ENCODE measurements around the gene TBC1D14.

TBC1D14 gene

GRCh38 chr4:7014815-7015214 lies 105.2 kb downstream of the TBC1D14 start:
- no peak for TF ChIP-seq CTCF (IDR thresholded peaks at IDR 0.05; ENCODE audit: low read length, missing control alignments)
- H3K4me3 ChIP-seq (replicated peaks; ENCODE audit: low read depth, low read length) = no peak overlapping the region

GRCh38 chr4:7015383-7016035 lies 105.9 kb downstream of the TBC1D14 start:
- TF ChIP-seq CTCF (IDR thresholded peaks at IDR 0.05; ENCODE audit: low read length, missing control alignments) = no peak
- no peak for DNase-seq (ENCODE audit: low read depth)
- H3K4me3 ChIP-seq (replicated peaks; ENCODE audit: low read depth, low read length) = no peak overlapping the region

More at GRCh38 chr4:7014815-7015214, 105.2 kb downstream of the TBC1D14 start:
- no peak for DNase-seq (ENCODE audit: low read depth)

GRCh38 chr4:7016086-7016485 lies 106.5 kb downstream of the TBC1D14 start:
- TF ChIP-seq CTCF (IDR thresholded peaks at IDR 0.05; ENCODE audit: low read length, missing control alignments) = no peak
- no peak overlapping the region for H3K4me3 ChIP-seq (replicated peaks; ENCODE audit: low read depth, low read length)
- DNase-seq (ENCODE audit: low read depth) = no peak

GRCh38 chr4:7016512-7016911 lies 106.9 kb downstream of the TBC1D14 start:
- no peak for TF ChIP-seq CTCF (IDR thresholded peaks at IDR 0.05; ENCODE audit: low read length, missing control alignments)
- no peak overlapping the region for H3K4me3 ChIP-seq (replicated peaks; ENCODE audit: low read depth, low read length)
- DNase-seq (ENCODE audit: low read depth) = no peak

GRCh38 chr4:7017446-7018048 lies 107.9 kb downstream of the TBC1D14 start:
- no peak for TF ChIP-seq CTCF (IDR thresholded peaks at IDR 0.05; ENCODE audit: low read length, missing control alignments)
- DNase-seq (ENCODE audit: low read depth) = no peak
- no peak overlapping the region for H3K4me3 ChIP-seq (replicated peaks; ENCODE audit: low read depth, low read length)

GRCh38 chr4:7018281-7018680 lies 108.7 kb downstream of the TBC1D14 start:
- no peak for TF ChIP-seq CTCF (IDR thresholded peaks at IDR 0.05; ENCODE audit: low read length, missing control alignments)
- H3K4me3 ChIP-seq (replicated peaks; ENCODE audit: low read depth, low read length) = no peak overlapping the region
- DNase-seq (ENCODE audit: low read depth) = no peak

GRCh38 chr4:7019367-7019766 lies 109.7 kb downstream of the TBC1D14 start:
- TF ChIP-seq CTCF (IDR thresholded peaks at IDR 0.05; ENCODE audit: low read length, missing control alignments) = no peak
- no peak for DNase-seq (ENCODE audit: low read depth)
- no peak overlapping the region for H3K4me3 ChIP-seq (replicated peaks; ENCODE audit: low read depth, low read length)

All from fibroblast of pulmonary artery (primary cell).